ENCODE data around the gene FCGR3A. TPM values are rescaled to one million over a fixed set of nuclear protein-coding genes. Genes with fewer than 3 reads are reported as not detected.

FCGR3A gene
- total RNA-seq, 1 experiment from 2014 or later = not detected

GRCh38 chr1:161492827-161493226, 56.8 kb downstream of the FCGR3A start:
- H3K79me2 ChIP-seq (ENCODE audit: low read length) = no peaks in the 10 kb centered on the region
- H3K27me3 ChIP-seq (ENCODE audit: low read length) = no peaks in the 10 kb centered on the region
- DNase-seq = no peak
- H3K4me3 ChIP-seq (ENCODE audit: low read length) = no peak overlapping the region
- H3K9me2 ChIP-seq (replicated peaks; ENCODE audit: insufficient read depth, low read length) = no peaks in the 10 kb centered on the region
- no peaks in the 10 kb centered on the region for H3K9me3 ChIP-seq (ENCODE audit: low read length)
- H4K20me1 ChIP-seq (ENCODE audit: insufficient read depth, low read depth, low read length) = no peaks in the 10 kb centered on the region
- no peak overlapping the region for H3K9ac ChIP-seq (ENCODE audit: low read length)
- H3K4me2 ChIP-seq (ENCODE audit: low read depth, low read length, poor library complexity, severe bottlenecking) = no peak overlapping the region
- no peak overlapping the region for H2AFZ ChIP-seq (ENCODE audit: low read length)
- H3K27ac ChIP-seq (ENCODE audit: low read length) = no peak overlapping the region
- peaks cover 4% of the 10 kb centered on the region for H3K4me1 ChIP-seq (ENCODE audit: low read length)
- no peaks in the 10 kb centered on the region for H3K36me3 ChIP-seq (ENCODE audit: insufficient read depth, low read length)

Other genes with a start within 250 kb of the FCGR3A start
- 4.0 and 6.9 TPM in 2 replicates for gene MPZ, start 239.8 kb downstream of the FCGR3A start, total RNA-seq (2014; rRNA removed; shearing (Covaris generic); ENCODE audit: low replicate concordance)
- 14.2 and 48.8 TPM in 2 replicates for gene SDHC, start 235.4 kb downstream of the FCGR3A start, total RNA-seq (2014; rRNA removed; shearing (Covaris generic); ENCODE audit: low replicate concordance)
- not detected in 2 replicates for gene CFAP126, start 181.9 kb downstream of the FCGR3A start, total RNA-seq (2014; rRNA removed; shearing (Covaris generic); ENCODE audit: low replicate concordance)
- gene FCGR2A, start 44.4 kb downstream of the FCGR3A start, total RNA-seq (2014; rRNA removed; shearing (Covaris generic); ENCODE audit: low replicate concordance) = 3.9 and 4.6 TPM in 2 replicates
- gene HSPA6, start 25.3 kb downstream of the FCGR3A start, total RNA-seq (2014; rRNA removed; shearing (Covaris generic); ENCODE audit: low replicate concordance) = 14.6 and 31.9 TPM in 2 replicates
- not detected in 2 replicates for gene FCGR3B, start 81.4 kb upstream of the FCGR3A start, total RNA-seq (2014; rRNA removed; shearing (Covaris generic); ENCODE audit: low replicate concordance)
- 523 and 581 TPM in 2 replicates for gene FCGR2B, start 113.3 kb upstream of the FCGR3A start, total RNA-seq (2014; rRNA removed; shearing (Covaris generic); ENCODE audit: low replicate concordance)
- 637 and 924 TPM in 2 replicates for gene FCRLA, start 157.4 kb upstream of the FCGR3A start, total RNA-seq (2014; rRNA removed; shearing (Covaris generic); ENCODE audit: low replicate concordance)
- gene FCRLB, start 171.7 kb upstream of the FCGR3A start, total RNA-seq (2014; rRNA removed; shearing (Covaris generic); ENCODE audit: low replicate concordance) = 937 and 1,205 TPM in 2 replicates
- gene DUSP12, start 200.0 kb upstream of the FCGR3A start, total RNA-seq (2014; rRNA removed; shearing (Covaris generic); ENCODE audit: low replicate concordance) = 87.8 and 102 TPM in 2 replicates
- 21.6 and 36.5 TPM in 2 replicates for gene ATF6, start 216.5 kb upstream of the FCGR3A start, total RNA-seq (2014; rRNA removed; shearing (Covaris generic); ENCODE audit: low replicate concordance)